Measurements from ENCODE around the gene SCN5A.

GRCh38 chr3:38606561-38606960, 42.9 kb downstream of the SCN5A start:
- TF ChIP-seq, protein P1, sequence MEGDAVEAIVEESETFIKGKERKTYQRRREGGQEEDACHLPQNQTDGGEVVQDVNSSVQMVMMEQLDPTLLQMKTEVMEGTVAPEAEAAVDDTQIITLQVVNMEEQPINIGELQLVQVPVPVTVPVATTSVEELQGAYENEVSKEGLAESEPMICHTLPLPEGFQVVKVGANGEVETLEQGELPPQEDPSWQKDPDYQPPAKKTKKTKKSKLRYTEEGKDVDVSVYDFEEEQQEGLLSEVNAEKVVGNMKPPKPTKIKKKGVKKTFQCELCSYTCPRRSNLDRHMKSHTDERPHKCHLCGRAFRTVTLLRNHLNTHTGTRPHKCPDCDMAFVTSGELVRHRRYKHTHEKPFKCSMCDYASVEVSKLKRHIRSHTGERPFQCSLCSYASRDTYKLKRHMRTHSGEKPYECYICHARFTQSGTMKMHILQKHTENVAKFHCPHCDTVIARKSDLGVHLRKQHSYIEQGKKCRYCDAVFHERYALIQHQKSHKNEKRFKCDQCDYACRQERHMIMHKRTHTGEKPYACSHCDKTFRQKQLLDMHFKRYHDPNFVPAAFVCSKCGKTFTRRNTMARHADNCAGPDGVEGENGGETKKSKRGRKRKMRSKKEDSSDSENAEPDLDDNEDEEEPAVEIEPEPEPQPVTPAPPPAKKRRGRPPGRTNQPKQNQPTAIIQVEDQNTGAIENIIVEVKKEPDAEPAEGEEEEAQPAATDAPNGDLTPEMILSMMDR (IDR thresholded peaks at IDR 0.05) = no peak
- no peak for TF ChIP-seq EP300 (IDR thresholded peaks at IDR 0.05)
